GM23338 (cell line): ENCODE results near the gene CRACDL.

Experiments used
- CREB1 ChIP-seq: fragments of 250-450 bp; sonication (Bioruptor Pico); IDR thresholded peaks from 2 replicates; pipeline ENCODE4 v1.5.0; 2020; ENCODE audit warnings: low read depth, mild to moderate bottlenecking, moderate library complexity
- CTCF ChIP-seq, 2 experiments: fragments of 200-600 bp in 1 of 2; sonication (generic) in 1 of 2; conservative IDR thresholded peaks; 2 replicates each; pipeline versions ENCODE4 v1.5.1 to v1.6.1; 2016 to 2017; ENCODE audit warnings: antibody characterized with exemption in 2 of 2, low read depth in 2 of 2, mild to moderate bottlenecking in 2 of 2, moderate library complexity in 1 of 2

- TF ChIP-seq CTCF (conservative IDR thresholded peaks at IDR 0.05; ENCODE audit: low read depth in 2 of 2), result no peak
- no peak for TF ChIP-seq CREB1 (CRISPR knock-in tag)
Measured at GRCh38 chr2:98908931-98909316, 27.1 kb downstream of the CRACDL start.
